ENCODE data around the gene FDX2. TPM values are rescaled to one million over a fixed set of nuclear protein-coding genes. Genes with fewer than 3 reads are reported as not detected.

The FDX2 gene
- total and polyA plus RNA-seq, 2 of the 8 experiments (the other 6 are each of a cell fraction or from before 2014, with no cell fraction given) = 27.0 to 64.4 TPM

- H3K4ac ChIP-seq (replicated peaks; ENCODE audit: insufficient read length, low read depth, low read length) = no peak overlapping the region
- H3K9me3 ChIP-seq (ENCODE audit: insufficient read depth in 2 of 2, low read depth in 1 of 2, low read length in 1 of 2) = no peaks in the 10 kb centered on the region
- no peak overlapping the region for H3K14ac ChIP-seq (ENCODE audit: insufficient read length)
- H3K27ac ChIP-seq (ENCODE audit: low read depth, low read length) = no peak overlapping the region
- H2AFZ ChIP-seq (ENCODE audit: low read length) = no peak overlapping the region
- no peaks in the 10 kb centered on the region for H3K79me2 ChIP-seq (ENCODE audit: control insufficient read depth in 1 of 2, insufficient read depth in 2 of 2, low read length in 2 of 2)
- H2BK5ac ChIP-seq (ENCODE audit: low read depth, low read length) = no peak overlapping the region
- no peak overlapping the region for H2AK5ac ChIP-seq (ENCODE audit: low read depth, low read length)
- H3K23ac ChIP-seq (ENCODE audit: insufficient read length) = no peak overlapping the region
- WGBS, 2 experiments (ENCODE audit: extremely low coverage in 1 of 2, insufficient coverage in 1 of 2, insufficient read length in 1 of 2, insufficient replicate concordance in 2 of 2, low coverage in 1 of 2, low lambda C conversion rate in 2 of 2, missing lambda C conversion rate in 1 of 2) = 85% methylated on average over 4 of the region's 4 CpGs; no CpG with 5 or more reads in 1 of the 2 experiments
- no peak overlapping the region for H4K91ac ChIP-seq (replicated peaks; ENCODE audit: insufficient read length, low read length)
- H3K9ac ChIP-seq (replicated peaks in 1 of 4; ENCODE audit: extremely low read depth in 1 of 4, low read depth in 3 of 4, low read length in 3 of 4) = no peak overlapping the region
- peaks cover 0 to 21% (median 11%) of the 10 kb centered on the region in 4 experiments; a peak in 6 of 7 replicates for H3K4me1 ChIP-seq (replicated peaks in 1 of 4; ENCODE audit: control insufficient read depth in 3 of 4, insufficient read depth in 4 of 4, low read length in 3 of 4)
- no peak overlapping the region for H2BK15ac ChIP-seq (ENCODE audit: low read length)
- peaks cover 17 to 37% (median 27%) of the 10 kb centered on the region in 4 experiments for H3K27me3 ChIP-seq (replicated peaks in 1 of 4; ENCODE audit: control insufficient read depth in 3 of 4, extremely low read depth in 1 of 4, insufficient read depth in 3 of 4, low read length in 3 of 4)
- H2BK120ac ChIP-seq (replicated peaks; ENCODE audit: low read depth, low read length) = no peak overlapping the region
- no peak overlapping the region for H3K18ac ChIP-seq (ENCODE audit: extremely low read depth, low read length)
- no peaks in the 10 kb centered on the region for H3K36me3 ChIP-seq (ENCODE audit: control insufficient read depth in 2 of 4, insufficient read depth in 4 of 4, low read length in 3 of 4)
- ChIA-PET CTCF (ENCODE audit: partially characterized antibody) (interaction anchor here (0.5 to 11.6 kb wide), 7 partner anchors 9 to 171 kb away, joined by 3 to 94 read pairs (median 4); partner anchors contain the start of gene ICAM1), POLR2A (ENCODE audit: partially characterized antibody) (interaction anchor here (0.7 to 2.7 kb wide), 4 partner anchors 10 to 46 kb away, joined by 3 to 16 read pairs (median 6); partner anchors contain the start of gene ICAM1)
- no peak overlapping the region for H4K5ac ChIP-seq (ENCODE audit: insufficient read length, low read depth, low read length)
- H3K4me2 ChIP-seq (ENCODE audit: insufficient read depth in 1 of 2, low read depth in 2 of 2, low read length in 2 of 2) = no peak overlapping the region
- no peak overlapping the region for H2BK12ac ChIP-seq (ENCODE audit: low read depth, low read length)
- no peaks in the 10 kb centered on the region; the same call in 1 of the 2 replicates for H3K79me1 ChIP-seq (ENCODE audit: low read depth, low read length)
- peaks cover 0 to 3% of the 10 kb centered on the region in 2 experiments for H4K20me1 ChIP-seq (replicated peaks in 1 of 2; ENCODE audit: control insufficient read depth in 1 of 2, insufficient read depth in 2 of 2, low read length in 2 of 2)
- no peak overlapping the region for H2BK20ac ChIP-seq (ENCODE audit: low read length)
- no peak overlapping the region for H3K4me3 ChIP-seq (ENCODE audit: extremely low read depth in 1 of 4, insufficient read depth in 2 of 4, low read depth in 3 of 4, low read length in 4 of 4)
- no peak overlapping the region for H3K56ac ChIP-seq (replicated peaks; ENCODE audit: insufficient read length, low read depth, low read length)
- peaks cover 16% of the 10 kb centered on the region; the same call in 1 of the 2 replicates for H3K23me2 ChIP-seq (ENCODE audit: low read depth, low read length)
- DNase-seq (ENCODE audit: low read depth in 1 of 2, low spot score in 2 of 2) = no peak
- H4K8ac ChIP-seq (ENCODE audit: extremely low read depth, insufficient read depth, low read length) = no peak overlapping the region; the same call in 1 of the 2 replicates
- FAIRE-seq = no peak
- TF ChIP-seq RFX5 (IDR thresholded peaks at IDR 0.05; ENCODE audit: borderline replicate concordance, low read depth, low read length) = no peak
- no peak for TF ChIP-seq RNF2 (IDR thresholded peaks at IDR 0.05; ENCODE audit: borderline replicate concordance, low read depth, low read length, missing control alignments, poor library complexity, severe bottlenecking)
- no peak for TF ChIP-seq NRF1 (IDR thresholded peaks at IDR 0.05; ENCODE audit: low read depth, low read length)
- TF ChIP-seq TAF1 (IDR thresholded peaks at IDR 0.05; ENCODE audit: low read depth, low read length) = no peak
- no peak for TF ChIP-seq EZH2 (IDR thresholded peaks at IDR 0.05; ENCODE audit: low read depth, low read length, severe bottlenecking)
- no peak for TF ChIP-seq POLR2A (IDR thresholded peaks at IDR 0.05; ENCODE audit: control extremely low read depth in 1 of 2, low read depth in 2 of 2, low read length in 2 of 2)
- no peak for TF ChIP-seq RAD21 (IDR thresholded peaks at IDR 0.05 in 1 of 2, conservative IDR thresholded peaks at IDR 0.05 in 1 of 2; ENCODE audit: low read depth in 2 of 2, low read length in 2 of 2)
- TF ChIP-seq, protein P1, sequence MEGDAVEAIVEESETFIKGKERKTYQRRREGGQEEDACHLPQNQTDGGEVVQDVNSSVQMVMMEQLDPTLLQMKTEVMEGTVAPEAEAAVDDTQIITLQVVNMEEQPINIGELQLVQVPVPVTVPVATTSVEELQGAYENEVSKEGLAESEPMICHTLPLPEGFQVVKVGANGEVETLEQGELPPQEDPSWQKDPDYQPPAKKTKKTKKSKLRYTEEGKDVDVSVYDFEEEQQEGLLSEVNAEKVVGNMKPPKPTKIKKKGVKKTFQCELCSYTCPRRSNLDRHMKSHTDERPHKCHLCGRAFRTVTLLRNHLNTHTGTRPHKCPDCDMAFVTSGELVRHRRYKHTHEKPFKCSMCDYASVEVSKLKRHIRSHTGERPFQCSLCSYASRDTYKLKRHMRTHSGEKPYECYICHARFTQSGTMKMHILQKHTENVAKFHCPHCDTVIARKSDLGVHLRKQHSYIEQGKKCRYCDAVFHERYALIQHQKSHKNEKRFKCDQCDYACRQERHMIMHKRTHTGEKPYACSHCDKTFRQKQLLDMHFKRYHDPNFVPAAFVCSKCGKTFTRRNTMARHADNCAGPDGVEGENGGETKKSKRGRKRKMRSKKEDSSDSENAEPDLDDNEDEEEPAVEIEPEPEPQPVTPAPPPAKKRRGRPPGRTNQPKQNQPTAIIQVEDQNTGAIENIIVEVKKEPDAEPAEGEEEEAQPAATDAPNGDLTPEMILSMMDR (IDR thresholded peaks at IDR 0.05; ENCODE audit: control extremely low read depth in 1 of 3, insufficient read depth in 1 of 3, low read depth in 1 of 3, low read length in 3 of 3) = no peak
- no peak for TF ChIP-seq HDAC6 (IDR thresholded peaks at IDR 0.05; ENCODE audit: low read depth, low read length)
- TF ChIP-seq SP2 (IDR thresholded peaks at IDR 0.05; ENCODE audit: low read length) = no peak
- no peak for TF ChIP-seq BCL11A (IDR thresholded peaks at IDR 0.05; ENCODE audit: low read depth in 2 of 2, low read length in 2 of 2)
Observed at GRCh38 chr19:10285393-10285792, 30.4 kb downstream of the FDX2 start.
